Measurements from ENCODE around the gene GPR137B. TPM values are rescaled to one million over a fixed set of nuclear protein-coding genes. Genes with fewer than 3 reads are reported as not detected.

Gene GPR137B
- total and polyA plus RNA-seq, 2 of the 8 experiments (the other 6 are each of a cell fraction or from before 2014, with no cell fraction given) = 6.9 to 7.7 TPM

- Histone ChIP-seq H3K9me3 (ENCODE audit: insufficient read depth in 2 of 2, low read depth in 1 of 2, low read length in 1 of 2) (no peaks in the 10 kb centered on the region), H3K4me1 (replicated peaks in 1 of 4; ENCODE audit: control insufficient read depth in 3 of 4, insufficient read depth in 4 of 4, low read length in 3 of 4) (peaks cover 0 to 6% (median 2%) of the 10 kb centered on the region in 4 experiments; a peak in 1 of 7 replicates), H3K18ac (ENCODE audit: extremely low read depth, low read length) (no peak overlapping the region), H3K79me2 (ENCODE audit: control insufficient read depth in 1 of 2, insufficient read depth in 2 of 2, low read length in 2 of 2) (no peaks in the 10 kb centered on the region), H2AK5ac (ENCODE audit: low read depth, low read length) (no peak overlapping the region), H2BK5ac (ENCODE audit: low read depth, low read length) (no peak overlapping the region), H2BK20ac (ENCODE audit: low read length) (no peak overlapping the region), H3K27me3 (replicated peaks in 1 of 4; ENCODE audit: control insufficient read depth in 3 of 4, extremely low read depth in 1 of 4, insufficient read depth in 3 of 4, low read length in 3 of 4) (no peaks in the 10 kb centered on the region), H3K4ac (replicated peaks; ENCODE audit: insufficient read length, low read depth, low read length) (no peak overlapping the region), H3K9ac (replicated peaks in 1 of 4; ENCODE audit: extremely low read depth in 1 of 4, low read depth in 3 of 4, low read length in 3 of 4) (no peak overlapping the region), H3K23ac (ENCODE audit: insufficient read length) (no peak overlapping the region), H2BK120ac (replicated peaks; ENCODE audit: low read depth, low read length) (no peak overlapping the region), H4K8ac (ENCODE audit: extremely low read depth, insufficient read depth, low read length) (no peak overlapping the region), H2BK15ac (ENCODE audit: low read length) (no peak overlapping the region), H4K5ac (ENCODE audit: insufficient read length, low read depth, low read length) (no peak overlapping the region), H3K4me2 (ENCODE audit: insufficient read depth in 1 of 2, low read depth in 2 of 2, low read length in 2 of 2) (no peak overlapping the region), H2AFZ (ENCODE audit: low read length) (no peak overlapping the region), H3K56ac (replicated peaks; ENCODE audit: insufficient read length, low read depth, low read length) (no peak overlapping the region), H3K14ac (ENCODE audit: insufficient read length) (no peak overlapping the region), H3K23me2 (ENCODE audit: low read depth, low read length) (no peaks in the 10 kb centered on the region), H4K91ac (replicated peaks; ENCODE audit: insufficient read length, low read length) (no peak overlapping the region), H3K79me1 (ENCODE audit: low read depth, low read length) (no peaks in the 10 kb centered on the region), H4K20me1 (replicated peaks in 1 of 2; ENCODE audit: control insufficient read depth in 1 of 2, insufficient read depth in 2 of 2, low read length in 2 of 2) (no peaks in the 10 kb centered on the region), H3K36me3 (ENCODE audit: control insufficient read depth in 2 of 4, insufficient read depth in 4 of 4, low read length in 3 of 4) (no peaks in the 10 kb centered on the region; a peak in 1 of 8 replicates), H3K27ac (ENCODE audit: low read depth, low read length) (no peak overlapping the region), H3K4me3 (ENCODE audit: extremely low read depth in 1 of 4, insufficient read depth in 2 of 4, low read depth in 3 of 4, low read length in 4 of 4) (no peak overlapping the region), H2BK12ac (ENCODE audit: low read depth, low read length) (no peak overlapping the region)
- WGBS, 2 experiments (ENCODE audit: extremely low coverage in 1 of 2, insufficient coverage in 1 of 2, insufficient read length in 1 of 2, insufficient replicate concordance in 2 of 2, low coverage in 1 of 2, low lambda C conversion rate in 2 of 2, missing lambda C conversion rate in 1 of 2) = 87% methylated on average over 2 of the region's 2 CpGs; no CpG with 5 or more reads in 1 of the 2 experiments
- FAIRE-seq (no peak), DNase-seq (ENCODE audit: low read depth in 1 of 2, low spot score in 2 of 2) (no peak)
- CTCF ChIA-PET (ENCODE audit: partially characterized antibody) = no interaction called here
- POLR2A ChIA-PET (ENCODE audit: partially characterized antibody) = no interaction called here
- no peak for TF ChIP-seq BACH1 (IDR thresholded peaks at IDR 0.05; ENCODE audit: low read length)
- TF ChIP-seq EGR1 (IDR thresholded peaks at IDR 0.05; ENCODE audit: borderline replicate concordance, low read depth, low read length) = no peak
- TF ChIP-seq BRCA1 (IDR thresholded peaks at IDR 0.05; ENCODE audit: low read depth, low read length) = no peak
- TF ChIP-seq MAX (IDR thresholded peaks at IDR 0.05) = no peak
- TF ChIP-seq EZH2 (IDR thresholded peaks at IDR 0.05; ENCODE audit: low read depth, low read length, severe bottlenecking) = no peak
- no peak for TF ChIP-seq SAP30 (IDR thresholded peaks at IDR 0.05; ENCODE audit: insufficient read depth, insufficient replicate concordance, low read length)
- no peak for TF ChIP-seq TEAD4 (IDR thresholded peaks at IDR 0.05; ENCODE audit: low read depth, low read length)
- TF ChIP-seq CHD2 (IDR thresholded peaks at IDR 0.05; ENCODE audit: low read length) = no peak
- no peak for TF ChIP-seq PHF8 (conservative IDR thresholded peaks at IDR 0.05; ENCODE audit: low read depth, low read length)
- no peak for TF ChIP-seq ATF2 (IDR thresholded peaks at IDR 0.05; ENCODE audit: low read length)
- no peak for TF ChIP-seq SUZ12 (IDR thresholded peaks at IDR 0.05; ENCODE audit: low read length)
- TF ChIP-seq POLR2AphosphoS5 (IDR thresholded peaks at IDR 0.05; ENCODE audit: low read depth, low read length) = no peak
- TF ChIP-seq ATF3 (IDR thresholded peaks at IDR 0.05; ENCODE audit: insufficient read depth, low read depth, low read length) = no peak
These were observed 66.8 kb downstream of the GPR137B start for GRCh38 chr1:236209185-236209584.
